Endothelial cell of umbilical vein (primary cell): Measurements from ENCODE around the gene ZMIZ1. TPM values are rescaled to one million over a fixed set of nuclear protein-coding genes. Genes with fewer than 3 reads are reported as not detected.
A peak's percentile ranks its signal among the peaks of the same experiment; 100 is the strongest.

Source experiments
- BruUV-seq: library from RNA; stranded (reverse); fragments of 400-500 nt; replicated peaks from 2 replicates; lab custom pipeline; 2021; lab: Mats Ljungman, UMichigan
- CTCF ChIA-PET: fragments of 300-600, 350-600 bp; sonication (Branson Sonifier 250); formaldehyde crosslinking; loops from one replicate; lab custom pipeline; 2021; ENCODE audit warnings: antibody characterized with exemption, inconsistent platforms; lab: Charles Lee
- POLR2A ChIA-PET: fragments of 300-600, 350-600 bp; sonication (Branson Sonifier 250); formaldehyde crosslinking; loops from one replicate; lab custom pipeline; 2021; ENCODE audit warnings: antibody characterized with exemption, inconsistent platforms; lab: Charles Lee
- DNase-seq: peaks from one replicate; pipeline ENCODE4 v3.0.0-alpha.2; 2011; ENCODE audit warnings: low read depth, low spot score
- FAIRE-seq: peaks from 2 replicates; lab custom pipeline; 2011; peaks lifted over from hg19 to GRCh38; lab: Jason Lieb, UNC
- H2AFZ ChIP-seq: 2 replicates; pipeline ENCODE4 v1.6.0; 2012; ENCODE audit warnings: low read depth, low read length, control low read depth, inconsistent platforms
- H3K27ac ChIP-seq: 2 replicates; pipeline ENCODE4 v1.5.1; 2011; ENCODE audit warnings: low read depth, mild to moderate bottlenecking, control low read depth, low read length, moderate library complexity; ENCODE audit not compliant: insufficient read depth
- H3K27me3 ChIP-seq, 2 experiments: 2 replicates each; pipeline versions ENCODE4 v1.6.0 to v1.6.1; 2011; ENCODE audit warnings: low read length in 2 of 2, mixed read lengths in 1 of 2; ENCODE audit not compliant: control insufficient read depth in 2 of 2, insufficient read depth in 2 of 2
- H3K36me3 ChIP-seq, 2 experiments: 2 replicates in 1 of 2; 3 replicates in 1 of 2; pipeline ENCODE4 v1.5.1; 2011; ENCODE audit warnings: low read length in 2 of 2, mild to moderate bottlenecking in 1 of 2, moderate library complexity in 1 of 2; ENCODE audit not compliant: control insufficient read depth in 2 of 2, insufficient read depth in 2 of 2; ENCODE audit errors: extremely low read depth in 1 of 2
- H3K4me1 ChIP-seq: 3 replicates; pipeline ENCODE4 v1.5.1; 2011; ENCODE audit warnings: mild to moderate bottlenecking, low read length; ENCODE audit not compliant: control insufficient read depth, insufficient read depth; ENCODE audit errors: extremely low read depth
- H3K4me2 ChIP-seq: 2 replicates; pipeline ENCODE4 v1.6.1; 2011; ENCODE audit warnings: low read length, control low read depth, mixed read lengths; ENCODE audit not compliant: insufficient read depth
- H3K4me3 ChIP-seq, 3 experiments: fragments of 200-600 bp in 1 of 3; sonication (generic), shearing (Covaris generic) in 1 of 3; replicated peaks in 1 of 3; 2 replicates each; pipeline ENCODE4 v1.5.1; 2011 to 2016; ENCODE audit warnings: control low read depth in 3 of 3, low read length in 3 of 3, mild to moderate bottlenecking in 2 of 3, inconsistent platforms in 1 of 3, low read depth in 1 of 3, moderate library complexity in 1 of 3; ENCODE audit not compliant: insufficient read depth in 1 of 3
- H3K79me2 ChIP-seq: 2 replicates; pipeline ENCODE4 v1.6.0; 2012; ENCODE audit warnings: low read length, inconsistent platforms; ENCODE audit not compliant: control insufficient read depth, insufficient read depth
- H3K9ac ChIP-seq: replicated peaks from 2 replicates; pipeline ENCODE3; 2011; ENCODE audit warnings: low read length, control low read depth; ENCODE audit not compliant: insufficient read depth; ENCODE audit errors: extremely low read depth
- H3K9me1 ChIP-seq: replicated peaks from 3 replicates; pipeline ENCODE4 v1.6.0; 2011; ENCODE audit warnings: mild to moderate bottlenecking, low read length; ENCODE audit not compliant: control insufficient read depth, insufficient read depth; ENCODE audit errors: extremely low read depth
- H3K9me3 ChIP-seq: replicated peaks from 2 replicates; pipeline ENCODE4 v1.5.1; 2012; ENCODE audit warnings: low read length, inconsistent platforms; ENCODE audit not compliant: control insufficient read depth, insufficient read depth
- H4K20me1 ChIP-seq: replicated peaks from 2 replicates; pipeline ENCODE3; 2011; ENCODE audit warnings: mild to moderate bottlenecking, low read length; ENCODE audit not compliant: control insufficient read depth, insufficient read depth; ENCODE audit errors: extremely low read depth
- EZH2 ChIP-seq: IDR thresholded peaks from 2 replicates; pipeline ENCODE4 v1.6.1; 2012; ENCODE audit warnings: borderline replicate concordance, low read depth, mild to moderate bottlenecking, moderate library complexity, low read length, inconsistent platforms; ENCODE audit not compliant: severe bottlenecking
- FOS ChIP-seq: IDR thresholded peaks from 2 replicates; pipeline ENCODE4 v1.6.1; 2011; ENCODE audit warnings: mild to moderate bottlenecking, low read length, moderate library complexity, borderline replicate concordance; ENCODE audit not compliant: insufficient read depth
- GATA2 ChIP-seq: IDR thresholded peaks from 2 replicates; pipeline ENCODE4 v1.7.0; 2011; ENCODE audit warnings: low read depth, mild to moderate bottlenecking, moderate library complexity, mixed read lengths, low read length; ENCODE audit not compliant: insufficient read length, insufficient read depth
- JUN ChIP-seq: IDR thresholded peaks from 2 replicates; pipeline ENCODE4 v1.6.1; 2011; ENCODE audit warnings: borderline replicate concordance, low read depth; ENCODE audit not compliant: insufficient read length, insufficient read depth
- MYC ChIP-seq: IDR thresholded peaks from one replicate; pipeline ENCODE4 v1.6.1; 2011; ENCODE audit warnings: mild to moderate bottlenecking, low read depth, low read length
- POLR2A ChIP-seq: IDR thresholded peaks from 2 replicates; pipeline ENCODE4 v1.6.1; 2012; ENCODE audit warnings: low read depth, mild to moderate bottlenecking, control low read depth, low read length
- POLR2AphosphoS5 ChIP-seq: IDR thresholded peaks from 2 replicates; pipeline ENCODE4 v1.6.1; 2012; ENCODE audit warnings: low read depth, mild to moderate bottlenecking, control low read depth, low read length, moderate library complexity; ENCODE audit not compliant: insufficient read depth
- dilution Hi-C: fragments of 300-500 bp; cut with MboI; formaldehyde crosslinking; loops from one replicate; pipeline ENCODE4 v1.15.0; 2019; ENCODE audit warnings: low sequenced_read_pairs; ENCODE audit not compliant: extremely low pct_ligation_motif_present
- intact Hi-C: fragments of 100-400 bp; cut with micrococcal nuclease; formaldehyde crosslinking; loops from one replicate; pipeline ENCODE4 v1.10.0; 2022
- polyA plus RNA-seq, 4 experiments: library from polyadenylated mRNA; depleted of rRNA in 3 of 4; stranded (reverse) in 3 of 4; unstranded in 1 of 4; fragments of >200 nt; gene quantifications; 2 replicates each; pipeline versions ENCODE4 v1.2.1 to v1.2.3, GENCODE V29; 2011 to 2012; ENCODE audit warnings: missing spikeins in 1 of 4
- total RNA-seq: library from RNA; stranded (reverse); gene quantifications from 2 replicates; pipeline ENCODE4 v1.2.3, GENCODE V29; 2021
- TF ChIP-seq, protein P1 (sequence below): IDR thresholded peaks from 2 replicates; pipeline ENCODE4 v1.6.1; 2011; ENCODE audit not compliant: insufficient read depth, insufficient read length
- TF ChIP-seq, protein P2 (sequence below), 2 donors: IDR thresholded peaks; 1 replicate in 1 of 2; 2 replicates in 1 of 2; pipeline ENCODE4 v1.5.1; 2011; ENCODE audit warnings: low read length in 2 of 2, mild to moderate bottlenecking in 2 of 2, moderate library complexity in 2 of 2, control low read depth in 1 of 2, inconsistent platforms in 1 of 2, low read depth in 1 of 2; ENCODE audit not compliant: insufficient read depth in 1 of 2; ENCODE audit errors: extremely low read depth in 1 of 2

ZMIZ1 gene
- total and polyA plus RNA-seq, 2 donors (not counting 3 experiments of a cell fraction or from before 2014, with no cell fraction given), result 12.5 to 46.7 TPM

DNA sequence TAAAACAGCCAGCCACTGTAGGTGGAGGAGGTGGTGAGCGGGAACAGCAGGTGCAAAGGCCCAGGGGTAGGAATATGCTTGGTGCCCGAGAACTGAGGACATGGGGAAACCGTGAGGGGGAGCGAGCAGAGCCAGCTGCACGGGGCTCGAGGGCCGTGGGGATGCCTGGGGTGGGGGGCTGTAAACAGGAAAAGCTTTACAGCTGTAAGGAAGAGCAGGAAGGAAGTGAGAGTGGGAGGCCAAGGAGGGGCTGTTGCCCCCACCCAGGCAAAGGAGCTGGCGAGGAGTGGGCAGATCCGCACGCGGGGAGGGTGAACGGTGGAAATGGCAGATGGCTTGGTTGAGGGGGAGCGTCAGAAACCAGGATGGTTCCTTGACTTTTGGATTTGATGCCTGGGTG lies 34.4 kb downstream of the ZMIZ1 start:
- Histone ChIP-seq H2AFZ (no peak overlapping the region), H3K9ac (no peak overlapping the region), H3K4me1 (peaks cover 15% of the 10 kb centered on the region), H3K4me3 (no peak overlapping the region), H3K27me3 (no peaks in the 10 kb centered on the region), H3K4me2 (no peak overlapping the region), H3K36me3 (peaks cover 0 to 2% of the 10 kb centered on the region in 2 experiments), H3K27ac (no peak overlapping the region), H3K79me2 (peaks cover 84% of the 10 kb centered on the region), H3K9me3 (no peaks in the 10 kb centered on the region), H4K20me1 (peaks cover 4% of the 10 kb centered on the region), H3K9me1 (no peaks in the 10 kb centered on the region)
- TF ChIP-seq, protein P1, sequence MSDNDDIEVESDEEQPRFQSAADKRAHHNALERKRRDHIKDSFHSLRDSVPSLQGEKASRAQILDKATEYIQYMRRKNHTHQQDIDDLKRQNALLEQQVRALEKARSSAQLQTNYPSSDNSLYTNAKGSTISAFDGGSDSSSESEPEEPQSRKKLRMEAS, result no peak
- TF ChIP-seq MYC (no peak), JUN (no peak), GATA2 (no peak), FOS (no peak), POLR2A (no peak), EZH2 (no peak), POLR2AphosphoS5 (no peak)
- TF ChIP-seq, protein P2, sequence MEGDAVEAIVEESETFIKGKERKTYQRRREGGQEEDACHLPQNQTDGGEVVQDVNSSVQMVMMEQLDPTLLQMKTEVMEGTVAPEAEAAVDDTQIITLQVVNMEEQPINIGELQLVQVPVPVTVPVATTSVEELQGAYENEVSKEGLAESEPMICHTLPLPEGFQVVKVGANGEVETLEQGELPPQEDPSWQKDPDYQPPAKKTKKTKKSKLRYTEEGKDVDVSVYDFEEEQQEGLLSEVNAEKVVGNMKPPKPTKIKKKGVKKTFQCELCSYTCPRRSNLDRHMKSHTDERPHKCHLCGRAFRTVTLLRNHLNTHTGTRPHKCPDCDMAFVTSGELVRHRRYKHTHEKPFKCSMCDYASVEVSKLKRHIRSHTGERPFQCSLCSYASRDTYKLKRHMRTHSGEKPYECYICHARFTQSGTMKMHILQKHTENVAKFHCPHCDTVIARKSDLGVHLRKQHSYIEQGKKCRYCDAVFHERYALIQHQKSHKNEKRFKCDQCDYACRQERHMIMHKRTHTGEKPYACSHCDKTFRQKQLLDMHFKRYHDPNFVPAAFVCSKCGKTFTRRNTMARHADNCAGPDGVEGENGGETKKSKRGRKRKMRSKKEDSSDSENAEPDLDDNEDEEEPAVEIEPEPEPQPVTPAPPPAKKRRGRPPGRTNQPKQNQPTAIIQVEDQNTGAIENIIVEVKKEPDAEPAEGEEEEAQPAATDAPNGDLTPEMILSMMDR (IDR thresholded peaks at IDR 0.05; ENCODE audit: extremely low read depth in 1 of 2, insufficient read depth in 1 of 2, low read depth in 1 of 2, low read length in 2 of 2), result no peak
- DNase-seq (peak; percentile 25), FAIRE-seq (no peak)
- intact Hi-C loops, result no loop called here
- dilution Hi-C loops, result no loop called here
- ChIA-PET CTCF (interaction anchor here (1.6 to 2.2 kb wide), 2 partner anchors 12 to 92 kb away, joined by 4 to 10 read pairs; no protein-coding TSS in a partner anchor), POLR2A (no interaction called here)
- no TSS peak for BruUV-seq
